ENCODE data around the gene TSPAN9. TPM values are rescaled to one million over a fixed set of nuclear protein-coding genes. Genes with fewer than 3 reads are reported as not detected.

Gene TSPAN9
- total RNA-seq, 1 experiment from 2014 or later, result 13.2 TPM

- no peak overlapping the region for H3K9ac ChIP-seq (ENCODE audit: low read length)
- no TSS peak for BruUV-seq (replicated peaks)
- H3K4me2 ChIP-seq (ENCODE audit: low read length), result no peak overlapping the region
- no peak overlapping the region for H2AFZ ChIP-seq (ENCODE audit: low read depth, low read length, poor library complexity, severe bottlenecking)
- peaks cover 33 to 55% of the 10 kb centered on the region in 2 experiments for H3K4me1 ChIP-seq (ENCODE audit: control insufficient read depth in 1 of 2, insufficient read depth in 2 of 2, low read length in 2 of 2)
- H3K27me3 ChIP-seq (ENCODE audit: insufficient read depth, low read length), result no peaks in the 10 kb centered on the region
- H4K20me1 ChIP-seq (ENCODE audit: insufficient read depth), result no peaks in the 10 kb centered on the region
- no peaks in the 10 kb centered on the region for H3K36me3 ChIP-seq (ENCODE audit: control insufficient read depth in 1 of 2, insufficient read depth in 2 of 2, low read length in 2 of 2)
- ChIA-PET RAD21 (ENCODE audit: low non-redundant PET in 1 of 2, low total read pairs in 2 of 2, uncharacterized antibody in 2 of 2, unreplicated experiment in 2 of 2) (no interaction called here), POLR2A (no interaction called here), CTCF (interaction anchor here (0.8 to 1.2 kb wide), 2 partner anchors 17 to 20 kb away, joined by 3 read pairs; no protein-coding TSS in a partner anchor)
- no peak overlapping the region for H3K27ac ChIP-seq (ENCODE audit: low read depth, low read length)
- TF ChIP-seq JUND (IDR thresholded peaks at IDR 0.05), result no peak
- TF ChIP-seq CTCF (IDR thresholded peaks at IDR 0.05 in 2 of 3, conservative IDR thresholded peaks at IDR 0.05 in 1 of 3; ENCODE audit: borderline replicate concordance in 1 of 3, insufficient read depth in 1 of 3, low read depth in 2 of 3, low read length in 2 of 3), result no peak
- TF ChIP-seq FOSL1 (IDR thresholded peaks at IDR 0.05; ENCODE audit: low read depth), result no peak
- no peak for TF ChIP-seq CBX3 (IDR thresholded peaks at IDR 0.05; ENCODE audit: low read depth)
- no peak for TF ChIP-seq POLR2AphosphoS5 (IDR thresholded peaks at IDR 0.05; ENCODE audit: low read depth, low read length)
- TF ChIP-seq ELF1 (IDR thresholded peaks at IDR 0.05; ENCODE audit: borderline replicate concordance, low read depth), result no peak
- no peak for TF ChIP-seq YY1 (IDR thresholded peaks at IDR 0.05; ENCODE audit: extremely low read depth, insufficient replicate concordance, low read depth, low read length)
- no peak for TF ChIP-seq RAD21 (IDR thresholded peaks at IDR 0.05; ENCODE audit: low read depth)
- no peak for TF ChIP-seq EZH2 (IDR thresholded peaks at IDR 0.05)
- no peak for TF ChIP-seq SIN3A (IDR thresholded peaks at IDR 0.05; ENCODE audit: low read depth)
- no peak for TF ChIP-seq ZBTB33 (IDR thresholded peaks at IDR 0.05; ENCODE audit: extremely low read depth, insufficient replicate concordance, low read length)
- TF ChIP-seq CEBPB (IDR thresholded peaks at IDR 0.05; ENCODE audit: low read depth), result no peak
- TF ChIP-seq TCF7L2 (IDR thresholded peaks at IDR 0.05; ENCODE audit: borderline replicate concordance, extremely low read depth, insufficient read depth, insufficient read length), result no peak
- no peak for TF ChIP-seq REST (IDR thresholded peaks at IDR 0.05; ENCODE audit: low read depth)
- TF ChIP-seq EGR1 (IDR thresholded peaks at IDR 0.05; ENCODE audit: low read depth), result no peak
- TF ChIP-seq ATF3 (IDR thresholded peaks at IDR 0.05), result no peak
- no peak overlapping the region for H3K4me3 ChIP-seq (replicated peaks in 1 of 2; ENCODE audit: low read depth in 1 of 2, low read length in 2 of 2)
- no peak for DNase-seq (ENCODE audit: low read depth, low spot score)
- ATAC-seq, result no peak
- no peaks in the 10 kb centered on the region for H3K9me3 ChIP-seq (ENCODE audit: control insufficient read depth in 1 of 2, insufficient read depth in 1 of 2, low read depth in 1 of 2, low read length in 2 of 2)
- no peaks in the 10 kb centered on the region for H3K9me2 ChIP-seq (ENCODE audit: insufficient read depth)
- H3K79me2 ChIP-seq (ENCODE audit: insufficient read depth, low read length), result no peaks in the 10 kb centered on the region
- intact Hi-C loops (cut with micrococcal nuclease), result no loop called here
These were observed 239.7 kb downstream of the TSPAN9 start for GRCh38 chr12:3316776-3317480.

All from HCT116 (cell line).